GM12801 (cell line): Measurements from ENCODE around the gene MTURN.

Experiments used
- CTCF ChIP-seq: IDR thresholded peaks from one replicate; pipeline ENCODE4 v1.5.1; 2011; ENCODE audit warnings: control low read depth; ENCODE audit not compliant: insufficient read length; ENCODE audit errors: extremely low read depth

Gene MTURN

GRCh38 chr7:30191809-30192208 lies 57.0 kb downstream of the MTURN start:
- TF ChIP-seq CTCF: no peak

DNA sequence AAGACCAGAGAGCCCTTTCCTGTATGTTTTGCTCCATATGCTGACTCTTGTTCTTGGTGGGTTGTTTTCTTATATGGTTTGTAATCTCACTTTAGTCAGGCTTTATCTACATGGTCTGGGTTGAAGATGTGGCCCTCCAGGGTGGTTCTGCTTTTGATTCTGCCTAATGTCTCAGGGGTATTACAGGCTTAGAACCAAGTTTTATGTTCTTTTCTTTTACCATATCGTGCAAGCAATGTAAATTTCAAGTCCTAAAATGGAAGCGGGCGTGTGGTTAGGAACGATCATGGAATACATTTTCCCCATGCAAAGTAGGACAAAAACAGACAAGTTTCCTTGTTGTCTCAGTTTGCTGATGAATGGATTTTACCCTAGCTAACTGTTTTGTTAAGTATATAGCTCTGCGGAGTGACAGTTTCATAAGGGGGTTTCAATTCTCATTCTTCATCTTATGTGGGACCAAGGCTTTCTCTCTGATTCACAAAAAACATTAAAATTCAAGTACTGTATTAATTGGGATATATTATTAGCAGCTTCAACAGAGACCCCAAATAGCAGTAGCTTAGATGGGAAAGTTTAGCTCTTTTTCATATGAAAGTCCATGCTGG lies 58.7 kb downstream of the MTURN start:
- no peak for TF ChIP-seq CTCF

GRCh38 chr7:30196408-30196807 lies 61.6 kb downstream of the MTURN start:
- no peak for TF ChIP-seq CTCF

DNA sequence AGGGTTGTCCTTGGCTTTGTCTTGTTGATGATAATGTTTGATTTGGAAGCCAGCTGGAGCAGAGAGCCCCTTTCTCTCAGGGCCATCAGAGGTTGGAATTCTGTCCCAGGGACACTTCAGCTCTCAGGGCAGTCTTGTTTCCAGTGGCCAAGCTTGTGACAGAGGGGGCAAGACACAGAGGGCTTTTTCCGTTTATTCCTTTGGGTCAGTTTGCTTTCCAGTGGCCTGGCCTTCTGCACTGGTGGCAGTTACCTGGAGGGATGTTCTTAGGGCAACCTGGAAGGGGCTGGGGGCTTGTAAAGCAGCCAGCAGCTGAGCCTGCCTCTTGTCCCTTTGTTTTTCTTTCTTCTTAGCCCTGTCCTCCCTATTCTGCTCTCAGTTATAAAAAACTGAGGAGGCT lies 62.7 kb downstream of the MTURN start:
- no peak for TF ChIP-seq CTCF

DNA sequence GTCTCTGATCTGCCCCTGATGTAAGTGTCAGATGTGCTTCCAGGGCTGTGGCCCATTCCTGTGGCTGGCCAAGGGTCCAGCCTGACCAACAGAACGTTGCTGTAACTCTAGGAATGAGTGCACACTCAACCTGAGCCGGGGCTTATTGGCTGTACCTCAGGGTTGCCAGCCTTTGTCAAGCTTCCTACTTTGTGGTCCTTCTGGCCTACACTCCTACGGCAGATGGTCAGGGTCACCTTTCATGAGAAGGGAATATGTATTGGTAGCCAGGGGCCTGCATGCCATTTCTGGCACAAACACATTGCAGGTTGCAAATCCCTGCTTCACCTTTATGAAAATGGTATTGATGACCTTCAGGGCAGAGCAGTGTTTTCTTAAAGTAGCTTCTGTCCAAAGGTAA lies 64.5 kb downstream of the MTURN start:
- TF ChIP-seq CTCF: no peak

GRCh38 chr7:30200591-30200990 lies 65.8 kb downstream of the MTURN start:
- TF ChIP-seq CTCF: no peak

GRCh38 chr7:30201161-30201666 lies 66.4 kb downstream of the MTURN start:
- no peak for TF ChIP-seq CTCF

GRCh38 chr7:30201921-30202320 lies 67.1 kb downstream of the MTURN start:
- no peak for TF ChIP-seq CTCF
